ENCODE results near the gene CFTR. TPM values are rescaled to one million over a fixed set of nuclear protein-coding genes. Genes with fewer than 3 reads are reported as not detected.

CFTR gene
- total and polyA plus RNA-seq, 2 of the 8 experiments (the other 6 are each of a cell fraction or from before 2014, with no cell fraction given): 1.2 to 1.6 TPM

DNA sequence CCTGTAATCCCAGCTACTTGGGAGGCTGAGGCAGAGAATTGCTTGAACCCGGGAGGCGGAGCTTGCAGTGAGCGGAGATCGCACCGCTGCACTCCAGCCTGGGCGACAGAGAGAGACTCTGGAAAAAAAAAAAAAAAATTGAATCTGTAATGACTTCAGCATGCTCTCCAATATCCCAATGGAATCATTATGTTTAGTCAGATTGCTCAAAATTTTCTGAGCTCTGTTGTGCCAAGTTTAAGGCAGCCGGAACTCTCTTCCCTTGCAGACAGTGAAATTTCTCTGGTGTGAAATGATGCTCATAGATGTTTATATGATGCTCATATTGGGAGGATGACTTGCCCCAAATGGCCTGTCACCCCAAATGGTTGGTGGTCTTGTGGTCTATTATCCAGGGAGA, 212.5 kb downstream of the CFTR start:
- H4K8ac ChIP-seq (ENCODE audit: extremely low read depth, insufficient read depth, low read length): no peak overlapping the region
- no peak overlapping the region for H2BK12ac ChIP-seq (ENCODE audit: low read depth, low read length)
- no peak overlapping the region for H4K5ac ChIP-seq (ENCODE audit: insufficient read length, low read depth, low read length)
- H3K18ac ChIP-seq (ENCODE audit: extremely low read depth, low read length): no peak overlapping the region
- 93% methylated on average over 7 of the region's 7 CpGs; no CpG with 5 or more reads in 1 of the 2 experiments for WGBS, 2 experiments (ENCODE audit: extremely low coverage in 1 of 2, insufficient coverage in 1 of 2, insufficient read length in 1 of 2, insufficient replicate concordance in 2 of 2, low coverage in 1 of 2, low lambda C conversion rate in 2 of 2, missing lambda C conversion rate in 1 of 2)
- H3K4me2 ChIP-seq (ENCODE audit: insufficient read depth in 1 of 2, low read depth in 2 of 2, low read length in 2 of 2): no peak overlapping the region
- H3K4me1 ChIP-seq (replicated peaks in 1 of 4; ENCODE audit: control insufficient read depth in 3 of 4, insufficient read depth in 4 of 4, low read length in 3 of 4): no peaks in the 10 kb centered on the region
- no peak for FAIRE-seq
- no peak overlapping the region for H3K27ac ChIP-seq (ENCODE audit: low read depth, low read length)
- no peak overlapping the region for H3K4me3 ChIP-seq (ENCODE audit: extremely low read depth in 1 of 4, insufficient read depth in 2 of 4, low read depth in 3 of 4, low read length in 4 of 4)
- no peaks in the 10 kb centered on the region for H3K79me2 ChIP-seq (ENCODE audit: control insufficient read depth in 1 of 2, insufficient read depth in 2 of 2, low read length in 2 of 2)
- no peak overlapping the region for H3K14ac ChIP-seq (ENCODE audit: insufficient read length)
- H4K20me1 ChIP-seq (replicated peaks in 1 of 2; ENCODE audit: control insufficient read depth in 1 of 2, insufficient read depth in 2 of 2, low read length in 2 of 2): no peaks in the 10 kb centered on the region
- CTCF ChIA-PET (ENCODE audit: partially characterized antibody): interaction anchor here (0.6 to 1.7 kb wide), 3 partner anchors 23 to 480 kb away, joined by 3 to 6 read pairs (median 5); no protein-coding TSS in a partner anchor
- H2AK5ac ChIP-seq (ENCODE audit: low read depth, low read length): no peak overlapping the region
- no peak for DNase-seq (ENCODE audit: low read depth in 1 of 2, low spot score in 2 of 2)
- H3K79me1 ChIP-seq (ENCODE audit: low read depth, low read length): no peaks in the 10 kb centered on the region
- H3K27me3 ChIP-seq (replicated peaks in 1 of 4; ENCODE audit: control insufficient read depth in 3 of 4, extremely low read depth in 1 of 4, insufficient read depth in 3 of 4, low read length in 3 of 4): peaks cover 0 to 1% (median 0%) of the 10 kb centered on the region in 4 experiments; a peak in 1 of 7 replicates
- H2BK5ac ChIP-seq (ENCODE audit: low read depth, low read length): no peak overlapping the region
- H3K56ac ChIP-seq (replicated peaks; ENCODE audit: insufficient read length, low read depth, low read length): no peak overlapping the region
- H2AFZ ChIP-seq (ENCODE audit: low read length): no peak overlapping the region
- H3K36me3 ChIP-seq (ENCODE audit: control insufficient read depth in 2 of 4, insufficient read depth in 4 of 4, low read length in 3 of 4): no peaks in the 10 kb centered on the region
- no peak overlapping the region for H3K23ac ChIP-seq (ENCODE audit: insufficient read length)
- no peaks in the 10 kb centered on the region for H3K23me2 ChIP-seq (ENCODE audit: low read depth, low read length)
- POLR2A ChIA-PET (ENCODE audit: partially characterized antibody): no interaction called here
- H2BK15ac ChIP-seq (ENCODE audit: low read length): no peak overlapping the region
- no peak overlapping the region for H3K9ac ChIP-seq (replicated peaks in 1 of 4; ENCODE audit: extremely low read depth in 1 of 4, low read depth in 3 of 4, low read length in 3 of 4)
- no peak overlapping the region for H2BK20ac ChIP-seq (ENCODE audit: low read length)
- no peaks in the 10 kb centered on the region for H3K9me3 ChIP-seq (ENCODE audit: insufficient read depth in 2 of 2, low read depth in 1 of 2, low read length in 1 of 2)
- H2BK120ac ChIP-seq (replicated peaks; ENCODE audit: low read depth, low read length): no peak overlapping the region
- no peak overlapping the region for H4K91ac ChIP-seq (replicated peaks; ENCODE audit: insufficient read length, low read length)
- no peak overlapping the region for H3K4ac ChIP-seq (replicated peaks; ENCODE audit: insufficient read length, low read depth, low read length)
- TF ChIP-seq CBX5 (IDR thresholded peaks at IDR 0.05; ENCODE audit: low read depth, low read length) (no peak), SIX5 (IDR thresholded peaks at IDR 0.05; ENCODE audit: low read depth, low read length) (no peak), POLR2A (IDR thresholded peaks at IDR 0.05; ENCODE audit: control extremely low read depth in 1 of 2, low read depth in 2 of 2, low read length in 2 of 2) (no peak), CHD2 (IDR thresholded peaks at IDR 0.05; ENCODE audit: low read length) (no peak)
- TF ChIP-seq, protein P1, sequence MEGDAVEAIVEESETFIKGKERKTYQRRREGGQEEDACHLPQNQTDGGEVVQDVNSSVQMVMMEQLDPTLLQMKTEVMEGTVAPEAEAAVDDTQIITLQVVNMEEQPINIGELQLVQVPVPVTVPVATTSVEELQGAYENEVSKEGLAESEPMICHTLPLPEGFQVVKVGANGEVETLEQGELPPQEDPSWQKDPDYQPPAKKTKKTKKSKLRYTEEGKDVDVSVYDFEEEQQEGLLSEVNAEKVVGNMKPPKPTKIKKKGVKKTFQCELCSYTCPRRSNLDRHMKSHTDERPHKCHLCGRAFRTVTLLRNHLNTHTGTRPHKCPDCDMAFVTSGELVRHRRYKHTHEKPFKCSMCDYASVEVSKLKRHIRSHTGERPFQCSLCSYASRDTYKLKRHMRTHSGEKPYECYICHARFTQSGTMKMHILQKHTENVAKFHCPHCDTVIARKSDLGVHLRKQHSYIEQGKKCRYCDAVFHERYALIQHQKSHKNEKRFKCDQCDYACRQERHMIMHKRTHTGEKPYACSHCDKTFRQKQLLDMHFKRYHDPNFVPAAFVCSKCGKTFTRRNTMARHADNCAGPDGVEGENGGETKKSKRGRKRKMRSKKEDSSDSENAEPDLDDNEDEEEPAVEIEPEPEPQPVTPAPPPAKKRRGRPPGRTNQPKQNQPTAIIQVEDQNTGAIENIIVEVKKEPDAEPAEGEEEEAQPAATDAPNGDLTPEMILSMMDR (IDR thresholded peaks at IDR 0.05; ENCODE audit: control extremely low read depth in 1 of 3, insufficient read depth in 1 of 3, low read depth in 1 of 3, low read length in 3 of 3): no peak
